WI38 (cell line): Measurements from ENCODE around the gene TMEM165.

Experiments used
- H3K4me3 ChIP-seq: 2 replicates; pipeline ENCODE4 v1.5.1; 2011; ENCODE audit warnings: low read depth, mild to moderate bottlenecking, control low read depth, low read length
- TF ChIP-seq, protein P1 (sequence below): IDR thresholded peaks from 2 replicates; pipeline ENCODE4 v1.5.1; 2012; ENCODE audit warnings: low read depth, mild to moderate bottlenecking, control low read depth, low read length

TMEM165 gene

DNA sequence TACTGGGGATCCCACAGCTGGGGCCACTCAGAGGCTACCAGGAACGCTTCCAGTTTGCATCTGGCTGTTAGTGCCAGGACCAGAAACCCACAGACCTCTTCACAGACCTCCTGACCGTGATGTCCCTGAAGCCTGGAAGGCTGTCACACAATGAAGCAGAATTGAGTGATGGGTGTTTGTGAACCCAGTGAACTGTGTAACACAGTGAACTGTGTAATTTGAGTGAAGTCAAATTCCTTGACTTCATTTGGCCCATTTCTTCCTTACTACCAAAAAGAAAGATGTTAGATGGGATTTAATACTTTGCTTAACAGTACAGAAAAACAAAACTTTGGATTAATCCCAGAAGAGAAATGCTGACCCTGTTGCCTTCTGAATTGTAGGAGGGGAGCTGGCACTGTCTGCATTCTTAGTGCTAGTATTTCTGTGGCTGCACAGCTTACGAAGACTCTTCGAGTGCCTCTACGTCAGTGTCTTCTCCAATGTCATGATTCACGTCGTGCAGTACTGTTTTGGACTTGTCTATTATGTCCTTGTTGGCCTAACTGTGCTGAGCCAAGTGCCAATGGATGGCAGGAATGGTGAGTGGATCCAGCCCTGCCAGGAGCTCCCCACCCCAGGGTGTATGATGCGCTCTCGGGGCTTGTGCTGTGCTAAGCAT lies 31.9 kb upstream of the TMEM165 start:
- TF ChIP-seq, protein P1, sequence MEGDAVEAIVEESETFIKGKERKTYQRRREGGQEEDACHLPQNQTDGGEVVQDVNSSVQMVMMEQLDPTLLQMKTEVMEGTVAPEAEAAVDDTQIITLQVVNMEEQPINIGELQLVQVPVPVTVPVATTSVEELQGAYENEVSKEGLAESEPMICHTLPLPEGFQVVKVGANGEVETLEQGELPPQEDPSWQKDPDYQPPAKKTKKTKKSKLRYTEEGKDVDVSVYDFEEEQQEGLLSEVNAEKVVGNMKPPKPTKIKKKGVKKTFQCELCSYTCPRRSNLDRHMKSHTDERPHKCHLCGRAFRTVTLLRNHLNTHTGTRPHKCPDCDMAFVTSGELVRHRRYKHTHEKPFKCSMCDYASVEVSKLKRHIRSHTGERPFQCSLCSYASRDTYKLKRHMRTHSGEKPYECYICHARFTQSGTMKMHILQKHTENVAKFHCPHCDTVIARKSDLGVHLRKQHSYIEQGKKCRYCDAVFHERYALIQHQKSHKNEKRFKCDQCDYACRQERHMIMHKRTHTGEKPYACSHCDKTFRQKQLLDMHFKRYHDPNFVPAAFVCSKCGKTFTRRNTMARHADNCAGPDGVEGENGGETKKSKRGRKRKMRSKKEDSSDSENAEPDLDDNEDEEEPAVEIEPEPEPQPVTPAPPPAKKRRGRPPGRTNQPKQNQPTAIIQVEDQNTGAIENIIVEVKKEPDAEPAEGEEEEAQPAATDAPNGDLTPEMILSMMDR, result no peak

DNA sequence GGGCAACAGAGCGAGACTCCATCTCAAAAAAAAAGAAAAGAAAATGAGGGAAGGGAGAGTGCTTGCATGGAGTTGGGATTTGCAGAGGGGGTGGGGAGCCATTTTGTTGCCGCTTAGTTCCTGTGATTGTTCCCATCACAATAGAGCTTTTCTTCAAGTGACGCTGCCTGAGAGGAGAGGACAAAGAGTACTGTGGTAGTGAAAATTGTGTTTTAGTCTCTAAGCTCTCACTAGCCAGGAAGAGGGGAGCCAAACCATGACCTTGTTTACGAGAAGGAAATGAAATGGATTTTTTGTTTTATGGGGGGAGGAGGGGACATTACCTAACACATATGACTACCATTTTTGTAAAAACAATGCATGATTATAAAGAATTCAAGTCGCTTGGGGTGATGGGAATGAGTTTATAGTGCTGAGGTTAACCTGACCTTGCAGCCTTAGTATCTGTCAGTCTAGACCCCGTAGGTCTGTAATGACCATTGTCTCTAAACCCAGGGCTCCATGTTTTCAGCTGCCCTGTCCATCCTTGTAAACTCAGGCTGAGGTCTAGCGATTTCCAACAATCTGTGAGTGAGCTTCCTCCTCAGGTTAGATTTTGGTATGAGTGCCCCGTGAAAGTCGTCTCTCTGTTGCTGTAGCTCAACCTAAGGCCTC lies 30.9 kb upstream of the TMEM165 start:
- no peak overlapping the region for H3K4me3 ChIP-seq
- TF ChIP-seq, protein P1, result no peak

More for the DNA sequence above, 31.9 kb upstream of the TMEM165 start:
- no peak overlapping the region for H3K4me3 ChIP-seq

DNA sequence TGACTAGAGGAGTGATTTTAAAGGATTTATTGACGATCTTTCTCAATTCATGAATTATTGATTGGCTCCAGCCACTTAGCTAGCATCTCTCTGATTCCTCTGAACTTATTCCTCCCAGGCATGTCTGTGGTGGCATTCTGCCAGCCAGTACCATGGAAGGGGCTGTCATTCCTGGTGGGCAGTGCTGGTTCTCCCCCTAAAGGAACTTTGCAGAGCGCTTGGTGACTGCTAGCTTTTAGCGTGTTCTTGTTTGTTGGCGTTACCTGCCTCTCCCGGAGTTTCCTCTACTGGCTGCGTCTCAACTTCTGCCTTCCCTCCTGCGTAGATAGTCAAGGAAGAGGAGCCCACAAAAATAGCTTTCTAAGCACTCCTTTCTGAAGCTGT lies 30.4 kb upstream of the TMEM165 start:
- no peak overlapping the region for H3K4me3 ChIP-seq
- TF ChIP-seq, protein P1, result no peak

DNA sequence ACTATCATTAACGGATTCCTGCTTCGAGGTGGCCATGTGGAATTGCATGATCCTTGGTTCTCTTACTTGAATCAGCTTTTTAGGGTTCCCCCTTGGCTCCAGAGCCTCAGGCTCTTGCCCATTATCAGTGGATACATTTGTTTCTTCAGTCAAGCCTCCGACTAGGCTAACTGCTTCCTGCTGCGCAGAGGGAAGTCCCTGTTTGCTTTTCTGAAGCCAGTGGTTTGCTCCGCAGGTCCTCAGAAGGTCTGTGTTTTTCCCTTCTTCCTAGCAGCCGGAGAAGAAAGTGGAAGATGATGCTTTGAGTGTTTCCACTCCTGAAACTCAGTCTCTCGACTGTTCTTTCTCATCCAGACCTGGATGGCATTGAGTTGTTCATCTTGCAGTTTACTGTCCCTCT lies 29.1 kb upstream of the TMEM165 start:
- H3K4me3 ChIP-seq, result no peak overlapping the region
- TF ChIP-seq, protein P1, result no peak

DNA sequence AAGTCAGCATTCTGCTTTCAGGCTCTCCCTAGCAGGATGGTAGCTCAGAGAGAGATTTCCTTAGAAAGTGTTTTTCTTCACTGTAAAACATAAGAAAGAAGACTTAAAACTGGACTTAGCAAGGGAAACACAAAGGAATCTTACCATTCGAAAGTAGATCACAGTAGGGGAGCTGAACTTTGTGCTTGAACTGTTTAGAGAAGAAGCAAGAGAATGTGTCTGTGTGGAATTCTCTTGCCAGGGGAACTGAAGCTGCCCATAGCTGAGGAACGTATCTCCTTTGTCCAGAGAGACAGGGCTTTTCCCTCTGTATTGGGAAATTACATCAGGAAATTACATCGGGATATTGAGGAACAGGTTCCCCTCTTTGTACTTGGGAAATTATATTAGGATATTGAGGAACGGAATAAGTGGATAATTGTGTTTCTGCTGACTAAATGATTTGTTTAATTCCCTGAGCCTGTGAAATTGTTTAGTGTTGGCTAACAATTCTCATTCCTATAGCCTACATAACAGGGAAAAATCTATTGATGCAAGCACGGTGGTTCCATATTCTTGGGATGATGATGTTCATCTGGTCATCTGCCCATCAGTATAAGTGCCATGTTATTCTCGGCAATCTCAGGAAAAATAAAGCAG lies 28.6 kb upstream of the TMEM165 start:
- TF ChIP-seq, protein P1, result no peak
- H3K4me3 ChIP-seq, result no peak overlapping the region

DNA sequence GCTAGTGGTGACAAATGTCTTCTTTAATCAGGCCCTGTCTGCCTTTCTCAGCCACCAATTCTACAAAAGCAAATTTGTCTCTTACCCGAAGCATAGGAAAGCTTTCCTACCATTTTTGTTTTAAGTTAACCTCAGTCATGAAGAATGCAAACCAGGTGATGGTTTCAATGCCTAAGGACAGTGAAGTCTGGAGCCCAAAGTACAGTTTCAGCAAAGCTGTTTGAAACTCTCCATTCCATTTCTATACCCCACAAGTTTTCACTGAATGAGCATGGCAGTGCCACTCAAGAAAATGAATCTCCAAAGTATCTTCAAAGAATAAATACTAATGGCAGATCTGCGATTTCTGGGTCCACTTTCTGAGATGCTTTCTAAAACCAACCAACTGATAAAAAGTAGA lies 25.8 kb upstream of the TMEM165 start:
- TF ChIP-seq, protein P1, result no peak
- H3K4me3 ChIP-seq, result no peak overlapping the region

DNA sequence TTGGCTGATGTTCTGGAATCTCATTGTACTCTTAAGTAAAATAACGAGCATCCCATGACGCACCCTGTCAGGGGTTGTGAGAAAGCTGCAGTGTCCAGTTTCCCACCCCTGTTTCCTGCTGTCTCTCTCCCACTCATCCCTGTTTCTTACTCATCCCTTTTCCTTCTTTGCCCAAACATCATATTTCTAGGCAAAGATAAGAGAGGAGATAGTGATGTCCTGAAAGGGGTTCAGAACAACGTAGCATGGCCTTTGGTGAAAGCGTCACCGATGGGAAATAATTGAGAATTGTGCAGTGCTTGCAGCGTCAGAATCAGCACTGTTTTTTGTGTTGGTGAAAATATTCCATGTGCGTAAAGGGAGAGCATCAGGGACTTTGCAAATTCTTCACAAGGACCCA lies 23.5 kb upstream of the TMEM165 start:
- TF ChIP-seq, protein P1, result no peak
- H3K4me3 ChIP-seq, result no peak overlapping the region
